SJSA1 (cell line): ENCODE measurements around the gene SCARB2. TPM values are rescaled to one million over a fixed set of nuclear protein-coding genes. Genes with fewer than 3 reads are reported as not detected.

Experiments used
- DNase-seq, 2 experiments: peaks; one replicate each; pipeline ENCODE4 v3.0.0-alpha.2; 2015 to 2020; ENCODE audit warnings: low spot score in 2 of 2, low read depth in 1 of 2
- H3K27ac ChIP-seq: fragments of 250-450 bp; sonication (Bioruptor Pico); 2 replicates; pipeline ENCODE4 v1.5.1; 2020; ENCODE audit warnings: mild to moderate bottlenecking, moderate library complexity
- H3K27me3 ChIP-seq: fragments of 250-450 bp; sonication (Bioruptor Pico); replicated peaks from 2 replicates; pipeline ENCODE4 v1.5.1; 2020; ENCODE audit warnings: mild to moderate bottlenecking, moderate library complexity
- H3K36me3 ChIP-seq: fragments of 250-450 bp; sonication (Bioruptor Pico); 2 replicates; pipeline ENCODE4 v1.5.1; 2020; ENCODE audit warnings: mild to moderate bottlenecking
- H3K4me1 ChIP-seq: fragments of 250-450 bp; sonication (Bioruptor Pico); replicated peaks from 2 replicates; pipeline ENCODE4 v1.6.1; 2021; ENCODE audit warnings: mild to moderate bottlenecking
- H3K4me3 ChIP-seq: fragments of 250-450 bp; sonication (Bioruptor Pico); 2 replicates; pipeline ENCODE4 v1.5.1; 2020; ENCODE audit warnings: mild to moderate bottlenecking
- H3K9me3 ChIP-seq: fragments of 250-450 bp; sonication (Bioruptor Pico); replicated peaks from 2 replicates; pipeline ENCODE4 v1.5.1; 2020; ENCODE audit warnings: mild to moderate bottlenecking
- total RNA-seq: library from RNA; depleted of rRNA; stranded (reverse); fragments of >200 nt; shearing (Covaris generic); gene quantifications from 2 replicates; pipeline ENCODE4 v1.2.3, GENCODE V29; 2014

Gene SCARB2
- total RNA-seq, 1 experiment from 2014 or later: 145 TPM

GRCh38 chr4:76238701-76239100 lies 25.1 kb upstream of the SCARB2 start:
- Histone ChIP-seq H3K4me1 (no peaks in the 10 kb centered on the region), H3K27ac (no peak overlapping the region), H3K27me3 (peaks cover 7% of the 10 kb centered on the region), H3K9me3 (no peaks in the 10 kb centered on the region), H3K36me3 (no peaks in the 10 kb centered on the region), H3K4me3 (no peak overlapping the region)
- DNase-seq: no peak

- H3K27me3 ChIP-seq: peaks cover 7% of the 10 kb centered on the region
- H3K4me1 ChIP-seq: no peaks in the 10 kb centered on the region
- no peaks in the 10 kb centered on the region for H3K36me3 ChIP-seq
- no peaks in the 10 kb centered on the region for H3K9me3 ChIP-seq
- no peak for DNase-seq
- no peak overlapping the region for H3K27ac ChIP-seq
- no peak overlapping the region for H3K4me3 ChIP-seq
Measured at GRCh38 chr4:76238236-76238635, 24.6 kb upstream of the SCARB2 start.

DNA sequence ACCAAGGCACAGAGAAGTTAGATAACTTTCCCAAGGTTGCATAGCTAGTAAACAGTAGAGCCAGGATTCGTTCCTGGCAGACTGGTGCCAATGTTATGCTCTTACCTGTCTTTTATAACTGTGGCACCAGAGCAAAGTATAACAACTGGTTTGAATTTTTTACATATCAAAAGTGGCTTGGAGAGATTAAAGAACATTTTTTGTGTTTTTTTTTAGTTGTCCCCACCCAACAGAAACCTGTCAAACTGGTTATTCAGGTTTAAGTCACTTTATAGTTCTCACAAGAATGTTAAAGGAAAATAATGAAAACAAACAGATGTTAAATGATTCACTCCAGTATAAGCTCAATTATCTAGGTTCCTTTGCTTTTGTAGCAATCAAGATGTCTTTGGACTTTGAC lies 22.3 kb upstream of the SCARB2 start:
- Histone ChIP-seq H3K27ac (no peak overlapping the region), H3K4me3 (no peak overlapping the region), H3K27me3 (no peaks in the 10 kb centered on the region), H3K9me3 (no peaks in the 10 kb centered on the region), H3K36me3 (no peaks in the 10 kb centered on the region), H3K4me1 (no peaks in the 10 kb centered on the region)
- no peak for DNase-seq

DNA sequence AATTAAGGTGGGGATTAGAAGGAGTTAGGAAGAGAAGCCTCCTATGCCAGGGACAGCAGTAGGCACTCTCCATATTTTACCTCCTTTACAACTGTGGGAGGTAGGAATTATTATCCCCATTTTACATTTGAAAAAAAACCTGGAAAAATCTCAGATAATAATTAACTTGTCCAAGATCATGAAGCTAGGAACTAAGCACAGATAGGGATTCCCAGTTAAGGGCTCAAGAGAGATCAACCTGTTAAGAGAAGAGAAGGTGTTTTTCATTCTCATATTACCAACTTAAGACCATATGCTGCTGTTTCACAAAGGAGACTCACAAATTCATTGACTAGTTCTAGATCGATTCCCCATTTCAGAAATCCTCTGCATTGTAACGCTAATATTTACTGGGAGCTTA lies 21.8 kb upstream of the SCARB2 start:
- Histone ChIP-seq H3K4me3 (no peak overlapping the region), H3K27ac (no peak overlapping the region), H3K4me1 (no peaks in the 10 kb centered on the region), H3K9me3 (no peaks in the 10 kb centered on the region), H3K36me3 (no peaks in the 10 kb centered on the region), H3K27me3 (no peaks in the 10 kb centered on the region)
- DNase-seq: no peak

DNA sequence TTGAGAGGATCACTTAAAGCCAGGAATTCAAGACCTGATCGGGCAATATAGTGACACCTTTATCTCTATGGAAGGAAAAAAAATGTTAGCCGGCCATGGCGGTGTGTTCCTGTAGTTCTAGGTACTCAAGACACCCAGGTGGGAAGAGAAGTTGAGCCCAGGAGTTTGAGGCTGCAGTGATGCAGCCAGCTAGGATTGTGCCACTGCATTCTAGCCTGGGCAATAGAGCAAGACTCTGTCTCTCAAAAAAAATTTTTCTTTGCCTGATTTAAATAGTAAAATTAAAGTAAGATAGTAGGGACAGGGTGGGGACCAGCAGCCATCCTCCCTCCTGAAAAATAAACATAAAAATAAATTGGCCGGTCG lies 21.0 kb upstream of the SCARB2 start:
- Histone ChIP-seq H3K27ac (no peak overlapping the region), H3K27me3 (no peaks in the 10 kb centered on the region), H3K36me3 (no peaks in the 10 kb centered on the region), H3K4me1 (no peaks in the 10 kb centered on the region), H3K4me3 (no peak overlapping the region), H3K9me3 (no peaks in the 10 kb centered on the region)
- no peak for DNase-seq

DNA sequence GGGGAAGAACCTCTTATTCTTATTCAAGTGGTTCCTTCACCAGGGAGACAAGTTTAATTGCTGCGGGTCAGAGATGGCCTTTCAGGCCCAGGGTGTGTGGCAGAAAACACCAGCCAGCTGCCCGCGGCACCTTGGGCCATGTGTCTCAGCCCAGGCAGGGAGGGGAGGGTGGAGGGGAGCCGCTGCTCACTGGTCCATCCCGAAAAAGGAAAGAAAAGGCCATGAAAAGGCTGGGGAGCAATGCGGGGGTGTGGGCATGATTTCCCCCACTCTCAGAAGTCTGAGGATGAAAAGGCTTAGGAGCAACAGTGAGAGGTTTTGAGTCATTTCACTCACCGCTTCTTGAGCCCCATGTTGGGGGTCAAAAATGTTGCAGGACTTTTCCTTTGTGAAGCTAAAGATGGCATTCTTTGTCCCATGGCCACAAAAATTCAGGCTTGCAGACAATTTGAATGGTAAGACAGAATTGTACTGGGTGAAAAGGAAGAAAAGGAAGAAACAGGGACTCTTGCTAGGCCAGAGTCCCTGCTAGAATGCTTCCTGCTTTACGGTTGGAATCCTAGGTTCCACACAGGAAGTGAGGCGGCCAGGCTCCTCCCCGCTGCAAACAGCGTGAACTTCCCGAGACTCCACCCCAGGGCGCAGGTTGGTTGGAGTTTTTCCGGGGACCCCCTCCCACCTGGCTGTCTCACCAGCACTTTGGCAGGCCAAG lies 20.5 kb upstream of the SCARB2 start:
- Histone ChIP-seq H3K27me3 (no peaks in the 10 kb centered on the region), H3K36me3 (no peaks in the 10 kb centered on the region), H3K4me3 (no peak overlapping the region), H3K4me1 (no peaks in the 10 kb centered on the region), H3K27ac (no peak overlapping the region), H3K9me3 (no peaks in the 10 kb centered on the region)
- DNase-seq: no peak

DNA sequence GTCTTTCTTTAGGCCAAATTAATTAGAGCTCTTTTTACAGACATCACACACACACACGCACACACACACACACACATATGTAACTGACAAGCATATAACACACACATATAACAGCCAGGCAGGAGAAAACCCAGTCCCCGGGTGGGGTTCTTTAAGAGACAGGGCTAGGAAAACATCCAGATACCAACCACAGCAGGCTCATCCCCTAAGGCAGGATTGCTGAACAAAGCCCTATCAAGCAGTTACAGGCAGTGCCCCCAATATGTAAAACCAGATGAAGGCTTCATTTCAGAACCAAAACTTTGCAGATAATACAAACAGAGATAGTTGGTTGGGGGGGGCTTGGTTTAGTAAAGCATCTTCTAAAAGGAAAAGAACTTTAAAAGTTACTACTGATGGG lies 19.9 kb upstream of the SCARB2 start:
- H3K36me3 ChIP-seq: no peaks in the 10 kb centered on the region
- H3K27me3 ChIP-seq: no peaks in the 10 kb centered on the region
- no peak overlapping the region for H3K27ac ChIP-seq
- DNase-seq: no peak
- no peaks in the 10 kb centered on the region for H3K9me3 ChIP-seq
- no peaks in the 10 kb centered on the region for H3K4me1 ChIP-seq
- H3K4me3 ChIP-seq: no peak overlapping the region

DNA sequence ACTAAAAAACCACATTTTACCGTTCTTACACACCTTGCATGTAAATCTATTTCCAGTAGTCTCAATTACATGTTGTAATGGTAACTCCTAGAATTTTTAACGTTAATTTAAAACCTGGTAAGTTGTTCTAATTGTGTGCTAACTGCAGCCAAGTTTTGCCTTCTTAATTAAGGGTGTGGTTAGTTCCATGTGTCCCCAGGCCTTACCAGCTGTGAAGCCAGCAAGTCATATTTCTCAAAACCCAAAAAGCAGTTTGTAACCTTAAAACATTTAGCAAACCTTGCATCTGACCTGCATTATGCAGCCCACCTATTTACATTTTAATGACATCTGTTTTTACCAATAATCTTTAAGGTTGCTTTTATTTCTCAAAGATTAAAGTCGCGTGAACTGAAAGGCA lies 19.5 kb upstream of the SCARB2 start:
- Histone ChIP-seq H3K27ac (no peak overlapping the region), H3K36me3 (no peaks in the 10 kb centered on the region), H3K27me3 (no peaks in the 10 kb centered on the region), H3K4me3 (no peak overlapping the region), H3K4me1 (no peaks in the 10 kb centered on the region), H3K9me3 (no peaks in the 10 kb centered on the region)
- DNase-seq: no peak

DNA sequence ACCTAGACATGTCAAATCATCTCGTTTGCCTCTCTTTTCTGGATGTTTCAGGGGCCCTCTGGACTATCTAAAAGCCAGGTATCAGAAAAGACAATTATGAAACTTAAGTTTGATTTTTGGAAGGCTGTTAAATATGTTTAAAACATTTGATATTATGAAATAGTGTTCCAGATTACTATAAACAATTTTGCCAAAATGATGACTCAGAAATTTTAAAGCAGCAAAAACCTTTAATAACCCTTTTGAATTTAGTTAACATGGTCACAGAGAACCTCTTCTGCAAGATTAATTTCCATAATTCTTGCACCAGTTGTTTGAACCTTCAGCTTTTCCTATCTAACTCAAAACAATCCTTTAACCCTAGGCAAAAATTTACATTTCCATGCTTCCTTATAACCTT lies 19.1 kb upstream of the SCARB2 start:
- H3K4me3 ChIP-seq: no peak overlapping the region
- no peak for DNase-seq

DNA sequence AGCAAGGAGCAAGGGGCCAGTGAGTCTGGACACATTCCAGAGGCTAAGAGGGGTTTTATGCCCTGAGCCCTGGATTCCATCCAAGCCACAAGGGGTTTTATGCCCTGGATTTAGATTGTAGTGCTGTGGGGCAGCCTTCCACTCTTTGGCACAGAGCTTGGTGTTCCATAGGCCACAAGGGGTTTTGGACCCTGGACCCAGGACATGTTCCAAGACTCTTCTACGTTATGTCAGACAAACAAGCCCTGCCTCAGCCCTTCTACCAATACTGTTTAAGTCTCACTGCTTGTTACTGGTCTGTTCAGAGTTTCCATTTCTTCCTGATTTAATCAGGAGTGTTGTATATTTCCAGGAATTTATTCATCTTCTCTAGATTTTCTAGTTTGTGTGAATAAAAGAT lies 12.8 kb upstream of the SCARB2 start:
- no peak for DNase-seq
- Histone ChIP-seq H3K36me3 (no peaks in the 10 kb centered on the region), H3K4me1 (no peaks in the 10 kb centered on the region), H3K27ac (no peak overlapping the region), H3K9me3 (no peaks in the 10 kb centered on the region; the same call in 1 of the 2 replicates), H3K27me3 (no peaks in the 10 kb centered on the region; the same call in 1 of the 2 replicates), H3K4me3 (no peak overlapping the region)

More for the DNA sequence above, 19.1 kb upstream of the SCARB2 start:
- H3K36me3 ChIP-seq: no peaks in the 10 kb centered on the region
- no peaks in the 10 kb centered on the region; the same call in 1 of the 2 replicates for H3K9me3 ChIP-seq
- H3K27me3 ChIP-seq: no peaks in the 10 kb centered on the region
- H3K27ac ChIP-seq: no peak overlapping the region
- no peaks in the 10 kb centered on the region for H3K4me1 ChIP-seq

DNA sequence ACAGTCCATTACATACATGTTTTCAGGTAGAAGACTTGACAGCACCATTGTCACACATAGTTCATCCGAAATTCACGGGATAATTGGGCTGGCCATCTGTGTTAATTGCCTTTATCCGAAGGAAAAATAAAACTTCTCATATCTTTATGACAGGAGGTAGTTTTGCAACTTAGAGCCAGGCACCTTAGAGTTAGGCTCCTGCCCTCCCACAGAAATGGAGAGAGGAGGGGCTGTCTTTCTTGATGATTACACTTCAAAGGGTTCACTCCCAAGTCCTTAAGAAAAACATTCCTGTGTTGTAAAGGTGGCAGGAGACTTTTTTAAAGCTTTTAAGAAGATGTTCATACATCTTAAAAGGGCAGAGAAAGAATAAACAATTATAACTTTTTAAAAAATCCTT lies 10.5 kb upstream of the SCARB2 start:
- no peak for DNase-seq
- no peak overlapping the region for H3K27ac ChIP-seq
- no peak overlapping the region for H3K4me3 ChIP-seq
- no peaks in the 10 kb centered on the region for H3K36me3 ChIP-seq
- no peaks in the 10 kb centered on the region; the same call in 1 of the 2 replicates for H3K9me3 ChIP-seq
- H3K27me3 ChIP-seq: no peaks in the 10 kb centered on the region; the same call in 1 of the 2 replicates
- H3K4me1 ChIP-seq: no peaks in the 10 kb centered on the region

DNA sequence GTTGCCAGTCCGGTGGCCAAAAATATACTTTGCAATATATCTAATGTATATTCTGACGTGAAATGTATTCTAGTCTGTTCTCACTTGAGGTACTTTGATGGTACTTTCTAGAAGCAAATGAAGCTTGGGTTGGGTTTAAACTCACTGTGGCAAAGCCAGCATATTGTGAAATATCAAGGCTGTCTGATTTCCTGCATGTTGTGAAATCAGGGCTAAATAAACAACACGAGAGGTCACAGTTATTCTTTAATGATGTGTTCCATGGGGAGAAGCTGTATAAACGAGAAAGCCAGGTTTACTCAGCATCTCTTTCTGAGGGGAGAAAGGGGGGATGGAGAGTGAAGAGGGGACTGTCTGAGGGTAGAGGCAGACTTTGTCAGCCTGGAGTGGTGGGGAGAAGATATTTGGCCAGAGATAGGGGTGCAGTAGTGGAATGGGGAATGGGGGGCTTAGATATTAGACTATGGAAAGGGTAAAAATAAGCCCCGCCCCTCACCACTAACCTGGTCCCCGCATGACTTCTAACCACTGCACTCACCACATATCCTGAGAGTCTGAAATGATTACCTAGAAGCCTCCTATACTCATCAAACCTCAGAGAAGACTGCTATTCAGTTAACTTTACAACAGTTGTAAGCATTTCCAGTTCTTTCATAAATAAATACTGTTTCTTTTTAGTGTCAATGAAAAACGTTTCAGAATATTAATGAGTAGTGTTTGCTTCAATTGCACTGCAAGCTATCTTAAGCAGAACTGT lies 5.9 kb upstream of the SCARB2 start:
- Histone ChIP-seq H3K27ac (no peak overlapping the region), H3K36me3 (no peaks in the 10 kb centered on the region), H3K27me3 (no peaks in the 10 kb centered on the region), H3K4me1 (peaks cover 3% of the 10 kb centered on the region), H3K9me3 (no peaks in the 10 kb centered on the region), H3K4me3 (no peak overlapping the region)
- DNase-seq: no peak

DNA sequence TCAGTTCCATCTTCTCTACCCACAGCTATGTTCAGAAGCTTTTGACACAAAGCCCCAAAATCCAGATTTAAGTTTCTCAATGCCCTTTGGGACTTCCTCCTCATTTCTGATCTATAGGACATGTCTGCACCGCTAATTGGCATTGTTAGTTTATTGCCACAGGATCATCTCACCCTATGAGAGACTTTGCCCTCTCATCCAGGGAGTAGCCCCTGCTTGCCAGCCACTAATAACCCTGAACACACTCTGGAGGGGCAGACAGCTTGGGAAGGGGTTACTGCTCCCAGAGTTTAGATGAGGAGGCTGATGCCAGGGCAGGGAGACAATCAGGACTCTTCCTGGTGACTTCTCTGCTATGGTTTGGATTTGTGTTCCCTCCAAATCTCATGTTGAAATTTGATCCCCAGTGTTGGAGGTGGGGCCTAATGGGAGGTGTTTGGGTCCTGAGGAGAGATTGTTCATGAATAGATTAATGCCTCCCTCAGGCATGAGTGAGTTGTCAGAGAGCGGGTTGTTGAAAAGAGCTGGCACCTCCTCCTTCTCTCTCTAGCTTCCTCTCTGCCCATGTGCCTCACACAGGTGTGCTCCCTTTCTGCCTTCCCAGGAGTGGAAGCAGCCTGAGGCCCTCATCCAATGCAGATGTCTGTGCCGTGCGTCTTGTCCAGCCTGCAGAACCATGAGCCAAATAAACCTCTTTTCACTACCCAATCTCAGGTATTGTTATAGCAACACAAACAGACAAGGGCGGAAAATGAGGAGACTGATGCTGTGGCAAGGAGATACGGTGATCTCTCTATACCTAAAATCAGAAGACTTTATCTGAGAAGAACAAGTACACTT lies 3.6 kb upstream of the SCARB2 start:
- Histone ChIP-seq H3K4me3 (no peak overlapping the region), H3K4me1 (peaks cover 17% of the 10 kb centered on the region), H3K27me3 (no peaks in the 10 kb centered on the region), H3K36me3 (peaks cover 5% of the 10 kb centered on the region; the same call in 1 of the 2 replicates), H3K9me3 (no peaks in the 10 kb centered on the region), H3K27ac (no peak overlapping the region)
- DNase-seq: no peak

- Histone ChIP-seq H3K36me3 (peaks cover 8% of the 10 kb centered on the region; the same call in 1 of the 2 replicates), H3K4me3 (no peak overlapping the region), H3K27me3 (no peaks in the 10 kb centered on the region), H3K9me3 (no peaks in the 10 kb centered on the region), H3K27ac (no peak overlapping the region), H3K4me1 (peaks cover 24% of the 10 kb centered on the region)
- no peak for DNase-seq
Measured at GRCh38 chr4:76216524-76216923, 2.9 kb upstream of the SCARB2 start.
